Measurements from ENCODE around the gene PRRC2B. TPM values are rescaled to one million over a fixed set of nuclear protein-coding genes. Genes with fewer than 3 reads are reported as not detected.

Gene PRRC2B
- total RNA-seq, 2 experiments from 2014 or later = 300 to 309 TPM

GRCh38 chr9:131475111-131475955 lies 81.4 kb downstream of the PRRC2B start:
- peaks cover 30% of the 10 kb centered on the region for H3K36me3 Mint-ChIP-seq
- no peak overlapping the region for H3K27ac Mint-ChIP-seq
- no peaks in the 10 kb centered on the region for H3K27me3 Mint-ChIP-seq
- H3K9me3 Mint-ChIP-seq = no peaks in the 10 kb centered on the region
- DNase-seq = no peak
- no peak for ATAC-seq (ENCODE audit: low read depth)
- no peak overlapping the region for H3K4me3 Mint-ChIP-seq
- peaks cover 5% of the 10 kb centered on the region for H3K4me1 Mint-ChIP-seq
- POLR2A ChIA-PET = interaction anchor here (1.9 kb wide), 1 partner anchor 102 kb away, joined by 7 read pairs; no protein-coding TSS in a partner anchor

- no peaks in the 10 kb centered on the region for H3K27me3 Mint-ChIP-seq
- peaks cover 23% of the 10 kb centered on the region for H3K36me3 Mint-ChIP-seq
Observed at GRCh38 chr9:131475956-131476776, 82.3 kb downstream of the PRRC2B start.

DNA sequence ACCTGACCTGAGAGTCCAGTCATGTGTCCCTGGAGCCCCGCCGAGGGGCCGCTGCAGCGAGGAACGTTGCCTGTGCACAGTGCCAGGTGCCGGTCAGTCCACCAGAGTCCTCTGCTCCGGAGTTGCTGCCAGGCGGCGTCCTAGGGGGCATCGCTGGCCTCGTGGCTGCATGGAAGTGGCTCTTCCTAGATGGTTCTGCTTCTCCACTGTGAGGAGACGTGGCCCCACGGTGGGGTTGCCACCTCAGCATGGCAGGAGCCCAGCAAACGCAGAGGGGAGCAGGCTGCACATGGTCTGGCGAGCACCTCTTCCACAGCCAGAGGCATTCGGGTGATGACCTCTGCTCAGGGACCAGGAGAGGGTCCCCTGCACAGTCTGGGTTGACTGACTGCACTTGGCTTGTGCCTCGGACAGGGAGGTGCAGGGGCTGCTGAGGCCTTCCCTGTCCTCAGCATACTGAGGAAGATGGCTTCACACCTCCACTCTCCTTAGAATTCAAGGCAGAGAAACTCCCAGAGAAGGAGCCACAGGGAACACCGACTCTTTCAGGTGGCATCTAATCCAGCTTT lies 83.0 kb downstream of the PRRC2B start:
- Mint-ChIP-seq H3K27me3 (no peaks in the 10 kb centered on the region), H3K4me1 (peaks cover 5% of the 10 kb centered on the region), H3K36me3 (peaks cover 20% of the 10 kb centered on the region), H3K9me3 (no peaks in the 10 kb centered on the region), H3K27ac (no peak overlapping the region), H3K4me3 (no peak overlapping the region)
- ATAC-seq (ENCODE audit: low read depth) = no peak
- DNase-seq = no peak
- POLR2A ChIA-PET = interaction anchor here (1.0 kb wide), 1 partner anchor 104 kb away, joined by 4 read pairs; no protein-coding TSS in a partner anchor

More at GRCh38 chr9:131475956-131476776, 82.3 kb downstream of the PRRC2B start:
- ATAC-seq (ENCODE audit: low read depth) (no peak), DNase-seq (no peak)
- POLR2A ChIA-PET = no interaction called here
- Mint-ChIP-seq H3K9me3 (no peaks in the 10 kb centered on the region), H3K4me1 (peaks cover 5% of the 10 kb centered on the region), H3K4me3 (no peak overlapping the region), H3K27ac (no peak overlapping the region)

GRCh38 chr9:131477367-131477766 lies 83.5 kb downstream of the PRRC2B start:
- ATAC-seq (ENCODE audit: low read depth) = no peak
- Mint-ChIP-seq H3K4me3 (no peak overlapping the region), H3K4me1 (peaks cover 5% of the 10 kb centered on the region), H3K36me3 (peaks cover 24% of the 10 kb centered on the region), H3K27me3 (no peaks in the 10 kb centered on the region), H3K9me3 (no peaks in the 10 kb centered on the region), H3K27ac (no peak overlapping the region)
- DNase-seq = no peak
- POLR2A ChIA-PET = interaction anchor here (0.6 to 1.0 kb wide), 2 partner anchors 104 to 153 kb away, joined by 4 read pairs; no protein-coding TSS in a partner anchor

GRCh38 chr9:131477816-131478419 lies 84.0 kb downstream of the PRRC2B start:
- DNase-seq (no peak), ATAC-seq (ENCODE audit: low read depth) (no peak)
- Mint-ChIP-seq H3K27ac (no peak overlapping the region), H3K36me3 (peaks cover 23% of the 10 kb centered on the region), H3K27me3 (no peaks in the 10 kb centered on the region), H3K4me1 (peaks cover 3% of the 10 kb centered on the region), H3K4me3 (no peak overlapping the region), H3K9me3 (no peaks in the 10 kb centered on the region)
- POLR2A ChIA-PET = interaction anchor here (0.6 to 1.0 kb wide), 2 partner anchors 105 to 153 kb away, joined by 4 read pairs; no protein-coding TSS in a partner anchor

DNA sequence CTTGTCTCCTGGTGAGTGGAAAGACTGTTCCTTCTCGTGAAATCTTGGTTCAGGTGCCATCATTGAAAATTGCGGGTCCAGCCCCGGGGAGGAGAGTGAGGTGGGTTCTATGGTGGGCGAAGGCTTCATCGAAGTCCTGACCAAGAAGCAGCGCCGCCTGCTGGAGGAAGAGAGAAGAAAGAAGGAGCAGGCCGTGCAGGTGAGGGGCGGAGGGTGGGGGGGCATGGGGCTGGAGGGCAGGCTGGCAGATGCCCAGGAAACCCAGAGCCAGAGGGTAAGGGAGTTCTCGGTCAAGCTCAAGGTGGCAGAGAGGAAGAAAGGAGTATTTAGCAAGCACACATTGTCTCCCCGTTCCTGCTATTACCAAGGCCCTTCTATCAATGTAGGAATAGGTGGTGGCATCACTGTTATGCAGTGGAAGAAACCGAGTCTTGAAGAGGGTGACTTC lies 84.6 kb downstream of the PRRC2B start:
- no peak for ATAC-seq (ENCODE audit: low read depth)
- no peak overlapping the region for H3K27ac Mint-ChIP-seq

DNA sequence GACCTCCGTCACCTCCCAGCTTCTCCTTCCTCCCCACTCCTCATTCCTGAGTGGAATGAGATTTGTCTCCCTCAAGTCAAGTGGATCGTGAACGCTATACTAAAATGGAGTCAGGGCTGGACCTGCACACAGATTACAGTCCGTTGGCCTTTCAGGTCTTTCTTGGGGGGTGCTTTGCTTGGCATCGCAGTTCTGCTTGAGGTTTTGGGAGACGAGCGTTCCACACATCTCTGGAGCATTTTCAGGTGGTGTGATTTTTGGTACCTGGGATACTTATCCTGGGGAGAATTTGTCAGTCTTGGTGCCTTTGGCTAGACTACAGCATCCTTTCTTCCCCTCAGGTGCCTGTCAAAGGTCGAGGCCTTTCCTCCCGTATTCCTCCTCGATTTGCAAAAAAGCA lies 85.0 kb downstream of the PRRC2B start:
- ATAC-seq (ENCODE audit: low read depth) (no peak), DNase-seq (no peak)
- Mint-ChIP-seq H3K4me3 (no peak overlapping the region), H3K27me3 (no peaks in the 10 kb centered on the region), H3K4me1 (peaks cover 3% of the 10 kb centered on the region), H3K9me3 (no peaks in the 10 kb centered on the region), H3K36me3 (peaks cover 22% of the 10 kb centered on the region), H3K27ac (peak overlapping the region; percentile 16)
- POLR2A ChIA-PET = no interaction called here

More for the DNA sequence above, 84.6 kb downstream of the PRRC2B start:
- Mint-ChIP-seq H3K27me3 (no peaks in the 10 kb centered on the region), H3K36me3 (peaks cover 23% of the 10 kb centered on the region), H3K4me1 (peaks cover 3% of the 10 kb centered on the region), H3K9me3 (no peaks in the 10 kb centered on the region), H3K4me3 (no peak overlapping the region)
- DNase-seq = peak; percentile 67
- POLR2A ChIA-PET = no interaction called here

DNA sequence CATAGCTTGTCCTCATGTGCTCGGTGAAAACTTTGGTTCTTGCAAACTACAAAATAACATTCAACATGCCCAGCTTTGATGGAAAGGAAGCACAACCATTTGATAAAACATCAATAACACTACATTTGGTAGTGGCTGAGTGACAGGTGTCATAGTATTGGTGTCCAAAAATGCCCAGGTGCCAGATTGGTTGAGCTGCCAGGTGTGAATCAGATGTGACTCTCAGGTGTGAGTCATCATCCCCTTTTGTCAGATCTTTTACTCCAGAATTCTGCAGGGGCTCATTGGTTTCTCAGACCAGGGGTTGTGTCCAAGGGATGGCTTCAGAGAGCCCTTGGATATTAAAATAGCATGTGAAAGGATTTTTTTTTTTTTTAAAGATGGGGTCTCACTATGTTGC lies 86.4 kb downstream of the PRRC2B start:
- Mint-ChIP-seq H3K36me3 (peaks cover 20% of the 10 kb centered on the region), H3K27me3 (no peaks in the 10 kb centered on the region), H3K4me1 (peaks cover 3% of the 10 kb centered on the region), H3K4me3 (no peak overlapping the region), H3K27ac (peak overlapping the region; percentile 38), H3K9me3 (no peaks in the 10 kb centered on the region)
- ATAC-seq (ENCODE audit: low read depth) = no peak
- POLR2A ChIA-PET = interaction anchor here (0.7 to 0.8 kb wide), 2 partner anchors 11 to 19 kb away, joined by 3 read pairs; no protein-coding TSS in a partner anchor
- no peak for DNase-seq

GRCh38 chr9:131481441-131482342 lies 87.8 kb downstream of the PRRC2B start:
- no peak overlapping the region for H3K27ac Mint-ChIP-seq
- ATAC-seq (ENCODE audit: low read depth) (no peak), DNase-seq (no peak)
- peaks cover 22% of the 10 kb centered on the region for H3K36me3 Mint-ChIP-seq
- H3K4me1 Mint-ChIP-seq = peaks cover 3% of the 10 kb centered on the region
- POLR2A ChIA-PET = interaction anchor here (0.6 to 0.8 kb wide), 2 partner anchors 19 to 132 kb away, joined by 3 read pairs; no protein-coding TSS in a partner anchor
- no peaks in the 10 kb centered on the region for H3K27me3 Mint-ChIP-seq
- H3K4me3 Mint-ChIP-seq = no peak overlapping the region
- H3K9me3 Mint-ChIP-seq = no peaks in the 10 kb centered on the region

- no peak overlapping the region for H3K27ac Mint-ChIP-seq
- H3K4me3 Mint-ChIP-seq = no peak overlapping the region
- no peaks in the 10 kb centered on the region for H3K9me3 Mint-ChIP-seq
- H3K36me3 Mint-ChIP-seq = peaks cover 24% of the 10 kb centered on the region
- POLR2A ChIA-PET = interaction anchor here (0.8 kb wide), 1 partner anchor 18 kb away, joined by 3 read pairs; no protein-coding TSS in a partner anchor
- no peaks in the 10 kb centered on the region for H3K27me3 Mint-ChIP-seq
- DNase-seq (no peak), ATAC-seq (ENCODE audit: low read depth) (no peak)
- peaks cover 3% of the 10 kb centered on the region for H3K4me1 Mint-ChIP-seq
Observed at GRCh38 chr9:131482343-131483006, 88.6 kb downstream of the PRRC2B start.

DNA sequence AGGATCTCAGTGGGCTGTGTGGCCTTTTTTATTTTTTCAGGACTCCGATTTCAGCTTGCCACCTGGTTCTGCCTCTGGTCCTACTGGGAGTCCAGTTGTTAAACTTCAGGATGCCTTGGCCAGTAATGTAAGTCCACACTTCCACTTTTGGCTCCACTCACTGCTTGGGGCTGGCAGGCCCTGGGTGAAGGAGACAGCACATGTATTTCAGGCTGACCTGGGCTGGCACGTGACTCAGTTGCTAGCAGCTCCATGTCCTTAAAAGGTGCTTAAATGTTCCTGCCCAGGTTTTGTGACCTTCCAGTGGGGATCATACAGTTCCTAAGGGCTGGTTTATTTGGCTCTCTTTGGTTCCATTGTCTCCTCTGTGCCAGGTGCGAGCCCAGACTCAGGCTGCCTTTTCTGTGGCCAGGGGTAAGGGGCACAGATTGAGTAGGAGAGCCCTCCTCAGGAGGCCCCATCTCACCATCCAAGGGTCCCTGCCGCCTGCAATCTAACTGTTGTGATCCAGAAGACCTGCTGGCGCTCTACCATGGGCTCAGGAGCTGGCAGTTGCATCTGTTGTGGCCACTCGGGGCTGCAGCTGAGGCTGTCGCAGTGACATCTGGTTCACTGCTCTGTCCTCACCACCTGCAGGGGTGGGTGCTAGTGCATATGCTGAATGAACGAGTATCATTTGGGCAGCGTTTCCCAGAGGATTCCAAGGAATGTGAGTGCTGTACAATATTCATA lies 89.6 kb downstream of the PRRC2B start:
- Mint-ChIP-seq H3K27me3 (no peaks in the 10 kb centered on the region), H3K36me3 (peaks cover 30% of the 10 kb centered on the region), H3K4me3 (no peak overlapping the region), H3K27ac (no peak overlapping the region), H3K4me1 (no peaks in the 10 kb centered on the region), H3K9me3 (no peaks in the 10 kb centered on the region)
- no peak for ATAC-seq (ENCODE audit: low read depth)
- no peak for DNase-seq
- POLR2A ChIA-PET = no interaction called here
